ENCODE results near the gene EVX1. TPM values are rescaled to one million over a fixed set of nuclear protein-coding genes. Genes with fewer than 3 reads are reported as not detected.

The EVX1 gene
- total RNA-seq, 1 donor from 2014 or later = 0.51 TPM

GRCh38 chr7:27210441-27211083 lies 32.0 kb upstream of the EVX1 start:
- Mint-ChIP-seq H3K36me3 (ENCODE audit: low read depth, unreplicated experiment) (no peaks in the 10 kb centered on the region), H3K27me3 (ENCODE audit: unreplicated experiment) (peaks cover 25% of the 10 kb centered on the region), H3K9me3 (ENCODE audit: unreplicated experiment) (no peaks in the 10 kb centered on the region), H3K4me3 (ENCODE audit: unreplicated experiment) (no peak overlapping the region), H3K4me1 (ENCODE audit: unreplicated experiment) (peaks cover 5% of the 10 kb centered on the region), H3K27ac (ENCODE audit: unreplicated experiment) (no peak overlapping the region)
- DNase-seq (ENCODE audit: low spot score) = peak; percentile 68
- peak; percentile 84 for TF ChIP-seq CTCF (IDR thresholded peaks at IDR 0.05; ENCODE audit: unreplicated experiment)

GRCh38 chr7:27211084-27211446 lies 31.5 kb upstream of the EVX1 start:
- DNase-seq (ENCODE audit: low spot score) = no peak
- no peak overlapping the region for H3K4me3 Mint-ChIP-seq (ENCODE audit: unreplicated experiment)
- peaks cover 3% of the 10 kb centered on the region for H3K4me1 Mint-ChIP-seq (ENCODE audit: unreplicated experiment)
- H3K36me3 Mint-ChIP-seq (ENCODE audit: low read depth, unreplicated experiment) = no peaks in the 10 kb centered on the region
- no peak for TF ChIP-seq CTCF (IDR thresholded peaks at IDR 0.05; ENCODE audit: unreplicated experiment)
- H3K27ac Mint-ChIP-seq (ENCODE audit: unreplicated experiment) = no peak overlapping the region
- H3K9me3 Mint-ChIP-seq (ENCODE audit: unreplicated experiment) = no peaks in the 10 kb centered on the region
- H3K27me3 Mint-ChIP-seq (ENCODE audit: unreplicated experiment) = peaks cover 26% of the 10 kb centered on the region

- Mint-ChIP-seq H3K36me3 (ENCODE audit: low read depth, unreplicated experiment) (no peaks in the 10 kb centered on the region), H3K9me3 (ENCODE audit: unreplicated experiment) (no peaks in the 10 kb centered on the region), H3K4me1 (ENCODE audit: unreplicated experiment) (peaks cover 6% of the 10 kb centered on the region), H3K4me3 (ENCODE audit: unreplicated experiment) (no peak overlapping the region), H3K27ac (ENCODE audit: unreplicated experiment) (no peak overlapping the region), H3K27me3 (ENCODE audit: unreplicated experiment) (peaks cover 32% of the 10 kb centered on the region)
- TF ChIP-seq CTCF (IDR thresholded peaks at IDR 0.05; ENCODE audit: unreplicated experiment) = no peak
- DNase-seq (ENCODE audit: low spot score) = no peak
Observed at GRCh38 chr7:27211764-27212204, 30.8 kb upstream of the EVX1 start.

- no peak overlapping the region for H3K4me3 Mint-ChIP-seq (ENCODE audit: unreplicated experiment)
Observed at GRCh38 chr7:27212497-27213432, 29.8 kb upstream of the EVX1 start.

More at GRCh38 chr7:27212497-27213432, 29.8 kb upstream of the EVX1 start:
- Mint-ChIP-seq H3K27me3 (ENCODE audit: unreplicated experiment) (peaks cover 32% of the 10 kb centered on the region), H3K4me1 (ENCODE audit: unreplicated experiment) (peaks cover 6% of the 10 kb centered on the region), H3K36me3 (ENCODE audit: low read depth, unreplicated experiment) (no peaks in the 10 kb centered on the region), H3K27ac (ENCODE audit: unreplicated experiment) (no peak overlapping the region), H3K9me3 (ENCODE audit: unreplicated experiment) (no peaks in the 10 kb centered on the region)
- DNase-seq (ENCODE audit: low spot score) = no peak
- no peak for TF ChIP-seq CTCF (IDR thresholded peaks at IDR 0.05; ENCODE audit: unreplicated experiment)
